Parathyroid adenoma (tissue), 2 donors: ENCODE measurements around the gene ABCB1.

ENCODE experiments used
- H2AFZ ChIP-seq: fragments of 300-600 bp; sonication (generic); one replicate; pipeline ENCODE4 v1.7.0; 2017; ENCODE audit warnings: antibody characterized with exemption, mild to moderate bottlenecking
- H3K27ac ChIP-seq: fragments of 300-600 bp; sonication (generic); one replicate; pipeline ENCODE4 v1.7.0; 2017
- H3K27me3 ChIP-seq: fragments of 300-600 bp; sonication (generic); one replicate; pipeline ENCODE4 v1.7.0; 2017; ENCODE audit warnings: low read length; ENCODE audit not compliant: control insufficient read depth, insufficient read depth
- H3K36me3 ChIP-seq: fragments of 300-600 bp; sonication (generic); one replicate; pipeline ENCODE4 v1.7.0; 2017; ENCODE audit warnings: low read length; ENCODE audit not compliant: control insufficient read depth, insufficient read depth
- H3K4me1 ChIP-seq: fragments of 300-600 bp; sonication (generic); one replicate; pipeline ENCODE4 v1.7.0; 2017; ENCODE audit warnings: control low read depth
- H3K4me2 ChIP-seq: fragments of 300-600 bp; sonication (generic); one replicate; pipeline ENCODE4 v1.7.0; 2017; ENCODE audit warnings: low read length
- H3K4me3 ChIP-seq: fragments of 300-600 bp; sonication (generic); one replicate; pipeline ENCODE4 v1.7.0; 2017; ENCODE audit warnings: low read depth, low read length
- H3K79me2 ChIP-seq: fragments of 300-600 bp; sonication (generic); one replicate; pipeline ENCODE4 v1.7.0; 2017; ENCODE audit warnings: control low read depth
- H3K9ac ChIP-seq: fragments of 300-600 bp; sonication (generic); one replicate; pipeline ENCODE4 v1.7.0; 2017; ENCODE audit warnings: mild to moderate bottlenecking
- H3K9me3 ChIP-seq: fragments of 300-600 bp; sonication (generic); one replicate; pipeline ENCODE4 v1.7.0; 2017; ENCODE audit warnings: low read length; ENCODE audit not compliant: control insufficient read depth
- TF ChIP-seq, protein P1 (sequence below): fragments of 300-600 bp; sonication (generic); IDR thresholded peaks from one replicate; pipeline ENCODE4 v1.7.0; 2017; ENCODE audit warnings: antibody characterized with exemption, mild to moderate bottlenecking
- donor health status: primary hyperparathyroidism.

The ABCB1 gene

DNA sequence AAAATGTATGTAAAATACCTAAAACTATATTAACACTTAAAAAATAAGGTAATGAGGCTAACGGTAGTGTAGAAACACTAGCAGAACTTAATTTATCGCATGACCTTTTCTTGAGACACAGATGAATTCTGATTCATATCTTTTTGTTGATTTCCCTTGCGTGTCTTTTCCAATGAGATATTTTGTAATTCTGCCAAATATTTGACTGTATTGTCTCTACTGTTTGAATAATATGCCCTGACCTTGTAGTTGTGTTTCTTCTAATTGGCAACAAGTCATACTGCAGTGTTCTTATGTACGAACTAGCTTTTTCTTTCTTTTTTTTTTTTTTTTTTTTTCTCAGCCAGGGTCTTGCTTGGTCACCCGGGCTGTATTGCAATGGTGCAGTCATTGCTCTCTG is 9.2 kb upstream of the ABCB1 start:
- Histone ChIP-seq H3K9me3 (no peaks in the 10 kb centered on the region), H3K27me3 (no peaks in the 10 kb centered on the region), H3K9ac (no peak overlapping the region), H3K79me2 (no peaks in the 10 kb centered on the region), H3K36me3 (no peaks in the 10 kb centered on the region), H3K4me2 (no peak overlapping the region), H3K4me1 (no peaks in the 10 kb centered on the region), H3K4me3 (no peak overlapping the region), H3K27ac (no peak overlapping the region), H2AFZ (no peak overlapping the region)
- TF ChIP-seq, protein P1, sequence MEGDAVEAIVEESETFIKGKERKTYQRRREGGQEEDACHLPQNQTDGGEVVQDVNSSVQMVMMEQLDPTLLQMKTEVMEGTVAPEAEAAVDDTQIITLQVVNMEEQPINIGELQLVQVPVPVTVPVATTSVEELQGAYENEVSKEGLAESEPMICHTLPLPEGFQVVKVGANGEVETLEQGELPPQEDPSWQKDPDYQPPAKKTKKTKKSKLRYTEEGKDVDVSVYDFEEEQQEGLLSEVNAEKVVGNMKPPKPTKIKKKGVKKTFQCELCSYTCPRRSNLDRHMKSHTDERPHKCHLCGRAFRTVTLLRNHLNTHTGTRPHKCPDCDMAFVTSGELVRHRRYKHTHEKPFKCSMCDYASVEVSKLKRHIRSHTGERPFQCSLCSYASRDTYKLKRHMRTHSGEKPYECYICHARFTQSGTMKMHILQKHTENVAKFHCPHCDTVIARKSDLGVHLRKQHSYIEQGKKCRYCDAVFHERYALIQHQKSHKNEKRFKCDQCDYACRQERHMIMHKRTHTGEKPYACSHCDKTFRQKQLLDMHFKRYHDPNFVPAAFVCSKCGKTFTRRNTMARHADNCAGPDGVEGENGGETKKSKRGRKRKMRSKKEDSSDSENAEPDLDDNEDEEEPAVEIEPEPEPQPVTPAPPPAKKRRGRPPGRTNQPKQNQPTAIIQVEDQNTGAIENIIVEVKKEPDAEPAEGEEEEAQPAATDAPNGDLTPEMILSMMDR, result no peak

DNA sequence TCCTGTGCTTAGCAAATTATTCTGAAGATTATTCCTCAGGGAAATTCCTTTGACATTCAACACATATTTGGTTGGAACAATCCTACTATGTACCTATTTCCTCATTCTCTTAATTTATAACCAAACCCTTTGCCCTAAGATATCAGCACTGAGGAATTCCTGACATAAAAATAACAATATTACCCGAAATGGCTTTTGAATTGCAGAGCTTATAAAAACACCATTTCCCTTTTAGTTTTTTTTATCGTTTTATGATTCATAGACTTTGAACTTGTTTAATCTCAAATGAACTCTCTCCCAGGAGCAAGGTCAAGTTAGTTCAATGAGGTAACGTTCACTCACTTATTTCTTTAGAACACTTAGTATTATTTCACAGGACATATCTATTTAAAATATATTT is 7.7 kb upstream of the ABCB1 start:
- Histone ChIP-seq H3K27me3 (no peaks in the 10 kb centered on the region), H2AFZ (no peak overlapping the region), H3K4me1 (no peaks in the 10 kb centered on the region), H3K27ac (no peak overlapping the region), H3K4me2 (no peak overlapping the region), H3K4me3 (no peak overlapping the region), H3K9ac (no peak overlapping the region), H3K36me3 (no peaks in the 10 kb centered on the region), H3K79me2 (no peaks in the 10 kb centered on the region), H3K9me3 (no peaks in the 10 kb centered on the region)
- TF ChIP-seq, protein P1, result no peak

DNA sequence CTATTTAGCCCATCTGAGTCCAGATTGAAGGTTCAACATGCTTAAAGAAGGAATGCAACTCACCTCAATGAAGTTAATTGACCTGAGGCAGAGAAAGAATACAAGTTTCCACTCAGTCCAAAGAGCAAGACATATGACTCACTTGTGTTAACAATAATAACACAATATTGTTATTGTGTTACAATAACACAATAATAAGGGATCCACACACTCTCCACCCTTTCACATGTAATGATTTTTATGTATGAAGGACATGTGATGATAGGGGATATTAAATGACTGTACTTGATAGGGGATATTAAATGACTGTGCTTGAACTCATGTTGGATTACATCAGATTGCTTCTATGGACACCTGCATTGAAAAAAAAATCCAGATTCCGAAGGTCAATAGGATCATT is 3.6 kb upstream of the ABCB1 start:
- Histone ChIP-seq H3K79me2 (no peaks in the 10 kb centered on the region), H3K36me3 (no peaks in the 10 kb centered on the region), H3K4me1 (no peaks in the 10 kb centered on the region), H3K27ac (no peak overlapping the region), H3K27me3 (no peaks in the 10 kb centered on the region), H2AFZ (no peak overlapping the region), H3K4me3 (no peak overlapping the region), H3K9me3 (no peaks in the 10 kb centered on the region), H3K9ac (no peak overlapping the region), H3K4me2 (no peak overlapping the region)
- TF ChIP-seq, protein P1, result no peak

DNA sequence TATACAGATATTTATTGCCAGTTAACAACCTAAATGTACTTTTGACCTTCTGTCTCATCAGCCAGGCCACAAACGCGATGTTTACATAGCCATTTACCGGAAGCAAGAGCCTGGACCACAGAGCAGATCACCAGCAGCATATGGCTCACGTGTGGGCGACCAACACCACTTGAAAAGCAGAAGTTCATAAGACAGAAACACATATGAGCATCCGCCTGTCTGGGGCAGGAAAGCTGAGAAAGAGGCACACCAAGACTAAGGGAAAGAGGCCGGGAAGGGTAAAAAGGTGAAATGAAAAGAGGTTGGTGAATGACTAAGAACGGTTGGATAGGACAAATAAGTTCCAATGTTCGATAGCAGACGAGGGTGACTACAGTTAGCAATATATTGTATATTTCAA is 1.3 kb downstream of the ABCB1 start:
- H3K4me2 ChIP-seq, result no peak overlapping the region
- H3K4me3 ChIP-seq, result no peak overlapping the region
- H3K27me3 ChIP-seq, result no peaks in the 10 kb centered on the region
- no peaks in the 10 kb centered on the region for H3K79me2 ChIP-seq
- H3K9ac ChIP-seq, result no peak overlapping the region
- H2AFZ ChIP-seq, result no peak overlapping the region
- TF ChIP-seq, protein P1, result no peak
- no peak overlapping the region for H3K27ac ChIP-seq
- H3K4me1 ChIP-seq, result no peaks in the 10 kb centered on the region
- no peaks in the 10 kb centered on the region for H3K36me3 ChIP-seq
- no peaks in the 10 kb centered on the region for H3K9me3 ChIP-seq

DNA sequence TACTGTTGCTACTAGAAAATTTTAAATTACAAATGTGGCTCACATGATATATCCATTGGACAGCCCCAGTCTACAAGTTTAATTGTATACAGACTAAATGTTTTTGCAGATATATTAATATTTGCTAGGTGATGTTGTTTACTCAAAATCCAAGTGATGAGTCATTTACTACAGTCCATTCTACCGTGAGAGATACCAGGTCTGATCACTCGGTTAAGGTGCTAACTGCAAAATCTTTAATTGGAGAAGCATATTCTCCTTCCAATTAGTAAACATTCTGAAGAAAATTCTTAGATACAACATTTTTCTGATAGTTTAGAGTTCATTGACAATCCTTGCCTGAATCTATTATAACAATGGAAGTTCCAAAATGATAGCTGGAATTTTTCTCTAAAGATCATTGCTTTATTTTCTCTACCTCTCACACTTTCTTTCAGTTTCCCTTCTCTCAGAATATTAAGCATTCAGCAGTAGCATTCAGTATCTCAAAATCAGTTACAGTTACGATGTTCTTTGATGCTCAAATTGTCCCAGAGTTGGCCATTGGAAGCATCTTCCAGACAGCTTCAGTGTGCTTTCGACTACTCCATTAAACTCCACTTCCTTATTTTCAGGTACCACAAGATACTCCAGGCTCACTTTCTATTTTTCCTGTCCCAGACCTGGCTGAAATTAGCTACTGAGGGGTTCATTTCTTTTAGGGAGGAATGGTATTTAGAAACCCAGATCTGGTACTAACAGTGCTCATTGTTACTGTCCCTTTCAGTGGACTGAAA is 2.3 kb downstream of the ABCB1 start:
- TF ChIP-seq, protein P1, result no peak
- H3K36me3 ChIP-seq, result no peaks in the 10 kb centered on the region
- H3K9ac ChIP-seq, result no peak overlapping the region
- no peak overlapping the region for H3K4me2 ChIP-seq
- no peaks in the 10 kb centered on the region for H3K9me3 ChIP-seq
- H3K4me3 ChIP-seq, result no peak overlapping the region
- H2AFZ ChIP-seq, result no peak overlapping the region
- no peaks in the 10 kb centered on the region for H3K27me3 ChIP-seq
- no peak overlapping the region for H3K27ac ChIP-seq
- H3K4me1 ChIP-seq, result no peaks in the 10 kb centered on the region
- H3K79me2 ChIP-seq, result no peaks in the 10 kb centered on the region
